ENCODE results near the gene MICAL2.

The MICAL2 gene

GRCh38 chr11:12278766-12279671 lies 168.6 kb downstream of the MICAL2 start:
- Mint-ChIP-seq H3K27me3 (no peaks in the 10 kb centered on the region), H3K9me3 (ENCODE audit: low read depth) (no peaks in the 10 kb centered on the region), H3K27ac (peak overlapping the region; percentile 6), H3K36me3 (no peaks in the 10 kb centered on the region), H3K4me3 (no peak overlapping the region), H3K4me1 (ENCODE audit: low read depth) (peaks cover 6% of the 10 kb centered on the region)

GRCh38 chr11:12279672-12280108 lies 169.3 kb downstream of the MICAL2 start:
- no peak overlapping the region for H3K27ac Mint-ChIP-seq
- no peak overlapping the region for H3K4me3 Mint-ChIP-seq
- H3K4me1 Mint-ChIP-seq (ENCODE audit: low read depth) = peaks cover 6% of the 10 kb centered on the region
- H3K27me3 Mint-ChIP-seq = no peaks in the 10 kb centered on the region
- no peaks in the 10 kb centered on the region for H3K36me3 Mint-ChIP-seq
- no peaks in the 10 kb centered on the region for H3K9me3 Mint-ChIP-seq (ENCODE audit: low read depth)

DNA sequence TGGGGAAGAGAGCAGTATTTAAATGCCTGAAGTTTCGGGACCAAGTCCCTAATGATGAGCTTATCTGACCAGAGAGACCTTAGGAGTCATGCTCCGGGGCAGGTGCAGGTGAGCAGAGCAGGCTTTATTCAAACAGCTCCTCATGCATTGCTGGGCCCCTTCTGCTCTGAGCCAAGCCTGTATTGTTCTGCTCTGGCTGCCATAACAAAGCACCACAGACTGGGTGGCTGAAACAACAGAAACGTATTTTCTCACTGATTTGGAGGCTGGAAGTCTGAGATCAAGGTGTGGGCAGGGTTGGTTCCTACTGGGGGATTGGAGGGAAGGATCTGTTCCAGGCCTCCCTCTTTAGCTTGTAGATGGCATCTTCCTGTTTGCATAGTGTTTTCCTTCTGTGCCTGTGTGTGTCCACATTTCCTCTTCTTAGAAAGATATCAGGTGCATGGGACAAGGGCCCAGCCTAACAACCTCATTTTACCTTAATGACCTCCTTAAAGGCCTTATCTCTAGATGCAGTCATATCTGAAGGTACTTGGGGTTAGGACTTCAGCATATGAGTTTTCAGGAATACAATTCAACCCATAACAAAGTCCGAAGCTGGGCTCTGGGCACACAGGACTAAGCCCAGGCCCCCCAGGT lies 169.9 kb downstream of the MICAL2 start:
- Mint-ChIP-seq H3K4me3 (no peak overlapping the region), H3K4me1 (ENCODE audit: low read depth) (peaks cover 6% of the 10 kb centered on the region), H3K36me3 (no peaks in the 10 kb centered on the region), H3K9me3 (ENCODE audit: low read depth) (no peaks in the 10 kb centered on the region), H3K27ac (peak overlapping the region; percentile 28), H3K27me3 (no peaks in the 10 kb centered on the region)

- peaks cover 6% of the 10 kb centered on the region for H3K4me1 Mint-ChIP-seq (ENCODE audit: low read depth)
- H3K36me3 Mint-ChIP-seq = no peaks in the 10 kb centered on the region
- H3K27me3 Mint-ChIP-seq = no peaks in the 10 kb centered on the region
- H3K9me3 Mint-ChIP-seq (ENCODE audit: low read depth) = no peaks in the 10 kb centered on the region
- H3K27ac Mint-ChIP-seq = peak overlapping the region; percentile 28
- no peak overlapping the region for H3K4me3 Mint-ChIP-seq
Measured at GRCh38 chr11:12280838-12281565, 170.6 kb downstream of the MICAL2 start.

- H3K27me3 Mint-ChIP-seq = no peaks in the 10 kb centered on the region
- peaks cover 6% of the 10 kb centered on the region for H3K4me1 Mint-ChIP-seq (ENCODE audit: low read depth)
- H3K27ac Mint-ChIP-seq = no peak overlapping the region
- no peaks in the 10 kb centered on the region for H3K9me3 Mint-ChIP-seq (ENCODE audit: low read depth)
- H3K4me3 Mint-ChIP-seq = no peak overlapping the region
- no peaks in the 10 kb centered on the region for H3K36me3 Mint-ChIP-seq
Measured at GRCh38 chr11:12281571-12282478, 171.4 kb downstream of the MICAL2 start.

DNA sequence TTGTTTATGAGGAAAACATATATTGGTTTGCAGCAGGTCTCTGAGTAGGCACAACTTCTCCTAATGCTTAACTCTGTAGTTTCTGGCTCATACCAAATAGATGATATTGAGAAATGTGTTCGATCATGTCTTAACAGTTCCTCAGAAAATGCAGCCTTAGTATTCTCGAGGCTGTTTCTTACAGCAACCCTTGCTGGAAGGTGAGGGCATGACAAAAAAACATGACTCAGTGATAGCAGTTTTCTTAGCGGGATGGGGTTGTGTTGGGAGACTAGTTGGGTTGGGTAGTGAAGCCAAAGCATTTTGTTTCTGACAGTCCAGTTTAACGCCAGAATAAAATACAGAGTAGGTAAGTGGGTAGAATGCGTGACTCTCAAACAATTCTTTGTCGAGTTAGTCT lies 172.3 kb downstream of the MICAL2 start:
- no peak overlapping the region for H3K4me3 Mint-ChIP-seq
- H3K9me3 Mint-ChIP-seq (ENCODE audit: low read depth) = no peaks in the 10 kb centered on the region
- H3K27me3 Mint-ChIP-seq = no peaks in the 10 kb centered on the region
- H3K4me1 Mint-ChIP-seq (ENCODE audit: low read depth) = peaks cover 6% of the 10 kb centered on the region
- H3K27ac Mint-ChIP-seq = no peak overlapping the region
- H3K36me3 Mint-ChIP-seq = no peaks in the 10 kb centered on the region

- H3K4me1 Mint-ChIP-seq (ENCODE audit: low read depth) = peaks cover 8% of the 10 kb centered on the region
- no peaks in the 10 kb centered on the region for H3K36me3 Mint-ChIP-seq
- H3K27ac Mint-ChIP-seq = no peak overlapping the region
- no peaks in the 10 kb centered on the region for H3K9me3 Mint-ChIP-seq (ENCODE audit: low read depth)
- H3K27me3 Mint-ChIP-seq = no peaks in the 10 kb centered on the region
- H3K4me3 Mint-ChIP-seq = no peak overlapping the region
Measured at GRCh38 chr11:12284316-12285050, 174.1 kb downstream of the MICAL2 start.

- Mint-ChIP-seq H3K36me3 (no peaks in the 10 kb centered on the region), H3K4me1 (ENCODE audit: low read depth) (peaks cover 13% of the 10 kb centered on the region), H3K27me3 (no peaks in the 10 kb centered on the region), H3K4me3 (no peak overlapping the region), H3K27ac (no peak overlapping the region), H3K9me3 (ENCODE audit: low read depth) (no peaks in the 10 kb centered on the region)
Measured at GRCh38 chr11:12285106-12285505, 174.7 kb downstream of the MICAL2 start.

GRCh38 chr11:12285811-12286222 lies 175.4 kb downstream of the MICAL2 start:
- Mint-ChIP-seq H3K4me1 (ENCODE audit: low read depth) (peaks cover 18% of the 10 kb centered on the region), H3K9me3 (ENCODE audit: low read depth) (no peaks in the 10 kb centered on the region), H3K27me3 (no peaks in the 10 kb centered on the region)

DNA sequence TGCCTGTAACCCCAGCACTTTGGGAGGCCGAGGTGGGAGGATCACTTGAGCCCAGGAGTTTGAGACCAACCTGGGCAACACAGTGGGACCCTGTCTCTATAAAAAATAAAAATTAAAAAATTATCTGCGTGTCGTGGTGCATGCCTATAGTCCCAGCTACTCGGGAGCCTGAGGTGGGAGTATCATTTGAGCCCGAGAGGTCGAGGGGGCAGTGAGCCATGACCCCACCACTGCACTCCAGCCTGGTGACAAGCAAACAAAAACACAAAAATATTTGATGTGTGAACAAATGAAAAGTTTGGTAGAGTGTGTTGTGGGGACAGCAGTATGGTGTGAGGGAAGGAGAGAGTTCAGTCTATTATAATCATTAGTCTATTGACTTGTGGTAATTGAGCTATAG lies 176.2 kb downstream of the MICAL2 start:
- H3K27ac Mint-ChIP-seq = no peak overlapping the region
- H3K27me3 Mint-ChIP-seq = no peaks in the 10 kb centered on the region
- peaks cover 17% of the 10 kb centered on the region for H3K4me1 Mint-ChIP-seq (ENCODE audit: low read depth)
- H3K9me3 Mint-ChIP-seq (ENCODE audit: low read depth) = no peaks in the 10 kb centered on the region
- H3K4me3 Mint-ChIP-seq = no peak overlapping the region
- H3K36me3 Mint-ChIP-seq = no peaks in the 10 kb centered on the region

More at GRCh38 chr11:12285811-12286222, 175.4 kb downstream of the MICAL2 start:
- Mint-ChIP-seq H3K4me3 (no peak overlapping the region), H3K36me3 (no peaks in the 10 kb centered on the region), H3K27ac (no peak overlapping the region)

DNA sequence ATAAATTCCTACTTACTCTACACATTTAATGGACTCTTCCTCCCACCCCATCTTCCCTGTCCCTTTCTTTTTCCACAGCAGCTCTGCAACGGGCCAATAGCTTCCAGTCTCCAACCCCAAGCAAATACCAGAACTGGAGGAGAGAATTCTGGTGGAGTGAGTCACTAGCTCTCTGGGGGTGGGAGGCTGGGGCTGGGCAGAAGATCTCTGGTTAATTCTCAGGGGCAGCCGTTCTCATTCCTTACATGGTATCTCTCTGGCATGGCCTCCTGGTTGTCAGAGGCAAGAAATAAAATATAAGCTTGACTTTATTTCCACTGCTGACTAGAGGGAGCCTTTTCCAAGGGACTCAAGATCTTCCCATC lies 176.6 kb downstream of the MICAL2 start:
- no peaks in the 10 kb centered on the region for H3K9me3 Mint-ChIP-seq (ENCODE audit: low read depth)
- no peak overlapping the region for H3K4me3 Mint-ChIP-seq
- H3K27me3 Mint-ChIP-seq = no peaks in the 10 kb centered on the region
- peaks cover 14% of the 10 kb centered on the region for H3K4me1 Mint-ChIP-seq (ENCODE audit: low read depth)
- H3K36me3 Mint-ChIP-seq = no peaks in the 10 kb centered on the region
- H3K27ac Mint-ChIP-seq = no peak overlapping the region

DNA sequence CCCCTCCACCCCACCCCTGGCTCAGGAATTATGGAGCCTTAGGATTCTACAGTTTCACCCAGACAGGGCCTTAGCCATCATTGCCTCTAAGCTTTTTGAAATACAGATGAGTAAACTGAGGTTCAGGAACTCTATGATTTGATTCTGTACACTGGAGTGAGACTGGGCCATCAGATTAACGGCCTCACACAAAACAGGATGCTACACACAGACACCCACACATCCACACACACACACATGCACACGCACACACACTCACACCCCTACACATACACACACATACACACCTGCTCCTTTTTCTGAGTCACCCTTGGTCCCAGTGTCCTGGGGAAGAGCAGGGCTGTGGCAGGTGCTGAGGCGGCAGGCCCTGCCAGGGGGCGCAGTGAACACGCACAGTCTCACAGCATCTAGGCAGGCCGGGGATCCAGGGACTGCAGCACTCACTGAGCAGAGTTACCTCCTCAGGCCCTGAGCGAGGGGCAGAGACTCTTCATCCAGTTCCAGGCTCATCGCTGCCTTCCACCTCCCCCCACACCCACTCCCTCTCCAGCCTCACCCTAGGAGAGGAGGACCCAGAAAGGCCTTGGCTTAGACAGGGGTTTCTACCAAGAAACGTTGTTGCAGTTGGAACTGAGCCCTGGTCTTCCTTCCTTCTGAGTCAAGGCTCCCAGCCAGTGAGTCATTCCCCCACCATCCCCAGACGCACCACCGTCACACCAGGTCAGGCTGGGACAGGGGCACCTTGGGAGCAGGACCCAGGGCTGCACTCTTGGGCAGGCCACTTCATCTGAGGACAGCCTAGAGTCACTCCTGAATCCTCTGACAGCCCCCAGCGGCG lies 177.2 kb downstream of the MICAL2 start:
- Mint-ChIP-seq H3K36me3 (no peaks in the 10 kb centered on the region), H3K4me3 (no peak overlapping the region), H3K27ac (no peak overlapping the region), H3K4me1 (ENCODE audit: low read depth) (peaks cover 14% of the 10 kb centered on the region), H3K9me3 (ENCODE audit: low read depth) (no peaks in the 10 kb centered on the region), H3K27me3 (no peaks in the 10 kb centered on the region)

- Mint-ChIP-seq H3K4me3 (no peak overlapping the region), H3K9me3 (ENCODE audit: low read depth) (no peaks in the 10 kb centered on the region)
Measured at GRCh38 chr11:12288212-12288930, 178.0 kb downstream of the MICAL2 start.

More at GRCh38 chr11:12288212-12288930, 178.0 kb downstream of the MICAL2 start:
- H3K27me3 Mint-ChIP-seq = no peaks in the 10 kb centered on the region
- H3K36me3 Mint-ChIP-seq = no peaks in the 10 kb centered on the region
- H3K4me1 Mint-ChIP-seq (ENCODE audit: low read depth) = peaks cover 14% of the 10 kb centered on the region
- H3K27ac Mint-ChIP-seq = no peak overlapping the region

Measured in activated naive CD8-positive, alpha-beta T cell (primary cell).